GM19452 (cell line): Measurements from ENCODE around the gene P2RY8.
A peak's percentile ranks its signal among the peaks of the same experiment; 100 is the strongest.
"Not testable (repeated sequence)": the region's sequence is repeated elsewhere in the genome, so short reads cannot be mapped to it uniquely, and the experiment has no call there.

Experiments used
- ATAC-seq: cut with Tn5 transposase; IDR thresholded peaks from one replicate; pipeline ENCODE4 v1.9.1; 2021; ENCODE audit not compliant: unreplicated experiment

Gene P2RY8

DNA sequence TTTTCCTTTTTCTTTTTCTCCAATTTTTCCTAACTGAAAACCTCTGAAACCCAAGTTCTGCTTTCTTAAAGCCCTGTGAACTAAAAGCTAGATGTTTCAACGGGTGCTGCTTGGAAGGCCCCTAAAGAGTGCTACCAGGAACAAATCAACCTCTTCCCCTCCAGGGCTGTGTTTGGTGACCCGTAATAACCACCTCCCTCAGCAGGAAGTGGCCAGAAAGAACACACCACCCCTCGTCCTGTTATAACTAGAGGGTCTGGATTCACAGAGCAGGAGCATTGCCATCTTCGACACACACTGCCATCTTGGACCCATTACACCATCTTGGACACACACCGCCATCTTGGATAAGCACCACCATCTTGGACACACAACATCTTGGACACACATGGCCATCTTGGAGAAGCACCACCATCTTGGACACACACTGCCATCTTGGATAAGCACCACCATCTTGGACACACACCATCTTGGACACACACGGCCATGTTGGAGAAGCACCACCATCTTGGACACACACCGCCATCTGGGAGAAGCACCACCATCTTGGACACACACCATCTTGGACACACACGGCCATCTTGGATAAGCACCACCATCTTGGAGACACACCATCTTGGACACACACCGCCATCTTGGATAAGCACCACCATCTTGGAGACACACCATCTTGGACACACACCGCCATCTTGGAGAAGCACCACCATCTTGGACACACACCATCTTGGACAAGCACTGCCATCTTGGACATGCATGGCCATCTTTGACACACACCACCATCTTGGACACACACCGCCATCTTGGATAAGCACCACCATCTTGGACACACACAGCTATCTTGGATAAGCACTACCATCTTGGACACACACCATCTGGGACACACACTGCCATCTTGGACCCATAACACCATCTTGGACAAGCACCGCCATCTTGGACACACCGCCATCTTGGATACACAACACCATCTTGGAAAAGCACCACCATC is 89.7 kb downstream of the P2RY8 start:
- ATAC-seq = peak; percentile 52

- ATAC-seq = no peak
These were observed 92.2 kb downstream of the P2RY8 start for GRCh38 chrX:1444561-1445500.

DNA sequence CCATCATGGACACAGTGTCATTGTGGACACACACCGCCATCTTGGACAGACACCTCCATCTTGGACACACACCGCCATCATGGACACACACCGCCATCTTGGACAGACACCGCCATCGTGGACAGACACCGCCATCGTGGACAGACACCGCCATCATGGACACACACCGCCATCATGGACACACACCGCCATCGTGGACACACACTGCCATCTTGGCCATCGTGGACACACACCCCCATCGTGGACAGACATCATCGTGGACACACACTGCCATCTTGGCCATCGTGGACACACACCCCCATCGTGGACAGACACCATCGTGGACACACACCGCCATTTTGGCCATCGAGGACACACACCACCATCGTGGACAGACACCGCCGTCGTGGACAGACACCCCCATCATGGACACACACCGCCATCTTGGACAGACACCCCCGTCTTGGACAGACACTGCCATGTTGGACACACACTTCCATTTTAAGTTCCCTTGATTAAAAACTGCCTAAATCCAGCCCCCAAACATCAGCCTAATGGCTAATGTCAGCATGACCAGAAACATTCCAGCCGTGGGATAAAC is 93.4 kb downstream of the P2RY8 start:
- no peak for ATAC-seq

DNA sequence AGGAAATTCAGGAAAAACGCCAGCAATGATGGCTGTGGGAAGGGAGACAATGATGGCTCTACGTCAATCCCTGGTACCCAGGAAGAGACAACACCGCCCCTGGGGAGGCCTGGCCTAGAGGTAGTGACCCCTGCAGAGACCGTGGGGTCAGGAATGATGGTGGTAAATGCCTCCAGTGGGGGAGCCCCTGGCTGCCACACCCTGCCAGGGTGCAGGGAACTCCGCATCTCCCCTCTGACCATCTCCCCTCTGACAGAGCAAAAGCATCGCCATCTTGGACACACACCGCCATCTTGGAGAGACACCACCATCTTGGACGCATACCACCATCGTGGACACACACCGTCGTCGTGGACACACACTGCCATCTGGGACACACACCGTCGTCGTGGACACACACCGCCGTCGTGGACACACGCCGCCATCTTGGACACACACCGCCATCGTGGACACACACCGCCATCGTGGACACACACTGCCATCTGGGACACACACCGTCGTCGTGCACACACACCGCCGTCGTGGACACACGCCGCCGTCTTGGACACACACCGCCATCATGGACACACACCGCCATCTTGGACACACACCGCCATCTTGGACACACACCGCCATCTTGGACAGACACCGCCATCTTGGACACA is 94.1 kb downstream of the P2RY8 start:
- no peak for ATAC-seq

GRCh38 chrX:1442016-1442665 is 94.8 kb downstream of the P2RY8 start:
- ATAC-seq = no peak

- ATAC-seq = no peak
These were observed 96.5 kb downstream of the P2RY8 start for GRCh38 chrX:1440506-1440905.

DNA sequence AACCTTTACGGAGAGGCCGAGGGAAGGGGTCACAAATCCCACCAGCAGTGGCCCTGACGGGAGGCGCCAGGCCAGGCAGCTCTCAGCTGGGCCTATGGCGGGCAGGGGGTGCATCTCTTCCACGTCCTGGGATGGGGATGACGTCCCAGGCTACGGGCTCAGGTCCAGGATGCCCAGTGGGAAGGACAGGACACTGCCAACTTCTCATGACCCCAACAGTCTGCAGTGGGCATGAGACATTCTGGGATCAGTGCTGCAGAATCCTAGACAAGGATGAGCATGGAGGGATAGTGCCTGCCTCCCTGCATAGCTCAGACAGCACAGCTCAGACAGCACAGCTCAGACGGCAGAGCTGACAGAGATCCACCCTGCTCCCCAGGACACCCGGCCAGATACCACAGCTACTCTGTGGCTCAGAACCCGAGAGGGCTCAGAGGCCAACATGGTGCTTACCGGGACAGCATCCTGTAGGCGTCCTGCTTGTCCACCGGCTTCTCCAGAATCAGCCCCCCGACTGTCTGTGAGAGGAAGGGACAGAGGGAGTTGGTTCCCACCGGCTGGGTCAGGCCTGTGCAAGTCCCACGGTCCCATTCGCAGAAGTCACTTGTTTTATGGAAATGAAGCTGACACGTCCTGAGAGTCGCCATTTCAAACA is 101.6 kb downstream of the P2RY8 start:
- ATAC-seq = no peak

GRCh38 chrX:1434871-1435240 is 102.1 kb downstream of the P2RY8 start:
- no peak for ATAC-seq

- ATAC-seq = no peak
These were observed 103.2 kb downstream of the P2RY8 start for GRCh38 chrX:1433646-1434357.

DNA sequence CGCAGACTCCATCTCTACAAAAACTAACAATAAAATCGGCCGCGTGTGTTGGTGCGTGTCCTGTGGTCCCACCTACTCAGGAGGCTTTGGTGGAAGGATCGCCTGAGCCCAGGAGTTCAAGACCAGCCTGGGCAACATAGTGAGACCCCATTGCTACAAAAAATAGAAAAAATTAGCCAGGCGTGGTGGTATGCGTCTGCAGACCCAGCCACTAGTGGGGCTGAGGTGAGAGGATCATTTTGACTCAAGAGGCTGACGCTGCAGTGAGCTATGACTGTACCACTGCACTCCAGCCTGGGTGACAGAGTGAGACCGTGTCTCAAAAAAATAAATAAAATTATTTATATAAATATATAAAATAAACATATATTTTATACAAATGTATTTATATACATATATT is 106.5 kb downstream of the P2RY8 start:
- no peak for ATAC-seq

- no peak for ATAC-seq
These were observed 109.2 kb downstream of the P2RY8 start for GRCh38 chrX:1427756-1428155.

- not testable (repeated sequence) for ATAC-seq
These were observed 110.7 kb downstream of the P2RY8 start for GRCh38 chrX:1426321-1426720.

DNA sequence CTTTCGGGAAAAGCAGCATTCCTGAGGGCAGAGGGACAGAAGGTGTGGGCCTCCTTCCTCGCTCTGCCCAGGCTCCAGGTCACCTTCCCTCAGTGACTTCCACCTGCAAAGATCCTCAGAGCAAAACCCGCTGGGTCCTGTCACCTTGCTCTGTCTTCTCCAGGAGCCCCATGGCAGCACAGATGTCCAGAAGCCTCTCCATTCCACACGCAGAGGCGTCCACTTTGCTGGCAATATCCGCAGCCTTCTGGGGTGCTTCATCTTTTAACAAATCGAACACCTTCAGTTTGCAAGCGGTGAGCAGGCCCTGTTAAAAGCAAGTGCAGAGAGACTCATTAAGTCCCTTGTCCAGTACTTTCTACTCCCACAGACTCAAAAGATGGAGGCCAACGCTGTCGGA is 111.6 kb downstream of the P2RY8 start:
- no peak for ATAC-seq

GRCh38 chrX:1424147-1424851 is 112.7 kb downstream of the P2RY8 start:
- no peak for ATAC-seq

- no peak for ATAC-seq
These were observed 113.8 kb downstream of the P2RY8 start for GRCh38 chrX:1423215-1423614.

- no peak for ATAC-seq
These were observed 114.9 kb downstream of the P2RY8 start for GRCh38 chrX:1422135-1422465.

DNA sequence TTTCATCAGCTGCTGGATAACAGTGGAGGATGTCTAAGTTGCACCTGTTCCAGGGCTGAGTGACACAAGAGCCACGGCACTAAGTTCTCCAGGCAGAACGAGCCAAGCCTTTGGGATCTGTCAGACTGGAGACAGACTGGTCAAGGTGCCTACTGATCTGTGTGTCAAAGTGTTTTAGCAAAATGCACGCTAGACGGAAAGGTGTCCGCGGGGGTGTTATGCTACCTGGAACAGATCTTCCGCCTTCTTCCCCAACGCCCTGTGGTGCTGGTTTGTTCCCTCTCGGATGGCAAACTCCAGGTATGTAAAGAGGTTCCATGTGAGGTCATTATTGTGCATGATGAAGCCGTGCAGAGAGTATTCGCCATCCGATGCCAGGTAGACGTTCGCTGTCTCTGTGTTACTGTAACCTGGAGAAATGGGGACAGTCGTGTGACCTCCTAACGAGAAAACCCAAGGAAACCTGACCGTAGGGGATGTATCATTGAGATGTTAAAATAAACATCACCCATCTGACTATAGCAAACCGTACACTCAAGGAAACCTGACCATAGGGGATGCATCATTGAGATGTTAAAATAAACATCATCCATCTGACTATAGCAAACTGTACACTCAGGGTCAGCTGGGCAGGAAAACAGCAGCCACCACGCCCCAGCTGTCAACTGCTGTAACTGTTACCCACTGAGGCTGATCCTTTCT is 115.4 kb downstream of the P2RY8 start:
- ATAC-seq = no peak

DNA sequence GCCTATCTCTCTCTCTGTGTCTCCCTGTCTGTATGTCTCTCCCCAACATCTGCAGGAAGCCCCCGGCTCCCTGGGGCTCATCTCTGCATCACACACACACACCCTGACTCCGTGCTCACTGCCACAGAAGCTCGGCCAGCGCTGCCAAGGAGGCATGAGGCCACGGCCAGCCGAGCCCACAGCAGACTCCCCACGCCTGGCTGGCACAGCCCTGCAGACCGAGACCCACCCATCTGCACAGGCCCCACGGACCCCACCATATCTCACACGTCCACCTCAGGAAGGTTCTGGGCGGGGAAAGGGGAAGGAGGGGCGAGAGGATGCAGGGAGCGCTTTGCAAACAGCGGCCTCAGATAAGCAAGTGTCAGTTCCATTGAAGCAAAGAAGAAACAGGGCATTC is 116.6 kb downstream of the P2RY8 start:
- ATAC-seq = no peak
